ENCODE data around the gene IFT27. TPM values are rescaled to one million over a fixed set of nuclear protein-coding genes. Genes with fewer than 3 reads are reported as not detected.
"Not testable (repeated sequence)": the region's sequence is repeated elsewhere in the genome, so short reads cannot be mapped to it uniquely, and the experiment has no call there.

IFT27 gene
- total RNA-seq, 1 donor: 17.6 TPM

DNA sequence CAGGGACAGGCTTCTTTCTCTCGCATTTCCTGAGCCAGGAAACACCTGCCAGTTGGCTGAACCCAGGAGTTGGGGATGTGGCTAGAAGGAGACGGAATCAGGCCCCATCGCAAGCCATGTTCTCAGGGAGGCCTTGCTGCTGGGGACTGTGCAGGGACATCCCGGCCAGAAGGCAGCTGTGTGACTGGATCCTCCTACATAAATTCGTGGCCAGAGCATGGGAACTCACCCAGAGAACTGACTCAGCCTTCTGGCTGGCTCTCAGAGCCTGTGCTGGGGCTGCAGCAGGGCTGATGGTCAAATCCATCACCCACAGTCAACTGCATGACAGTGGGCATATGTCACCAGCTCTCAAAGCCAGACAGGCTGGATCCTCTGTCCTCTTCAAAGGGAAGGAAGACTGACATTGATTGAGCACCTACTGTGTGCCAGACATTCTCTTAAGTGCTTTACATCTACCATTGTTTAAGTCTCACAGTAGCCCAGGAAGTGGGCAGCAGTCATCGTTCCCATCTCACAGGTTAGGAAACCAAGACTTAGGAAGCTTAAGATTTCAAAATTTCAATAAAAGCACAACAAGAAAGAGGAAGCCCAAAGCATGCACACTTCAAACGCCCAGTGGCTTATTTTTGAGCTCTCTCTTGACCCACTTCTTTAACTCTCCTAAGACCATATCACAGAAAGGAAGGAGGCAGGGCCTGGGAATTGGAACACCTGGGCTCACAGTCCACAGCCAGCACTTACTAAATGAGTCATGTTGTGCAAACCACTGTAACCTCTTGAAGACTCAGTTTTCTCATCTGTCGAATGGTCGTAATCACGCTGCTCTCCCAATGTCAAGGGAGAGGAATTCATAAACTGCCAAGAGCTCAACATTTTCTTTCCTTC, 41.5 kb downstream of the IFT27 start:
- TF ChIP-seq, protein P1, sequence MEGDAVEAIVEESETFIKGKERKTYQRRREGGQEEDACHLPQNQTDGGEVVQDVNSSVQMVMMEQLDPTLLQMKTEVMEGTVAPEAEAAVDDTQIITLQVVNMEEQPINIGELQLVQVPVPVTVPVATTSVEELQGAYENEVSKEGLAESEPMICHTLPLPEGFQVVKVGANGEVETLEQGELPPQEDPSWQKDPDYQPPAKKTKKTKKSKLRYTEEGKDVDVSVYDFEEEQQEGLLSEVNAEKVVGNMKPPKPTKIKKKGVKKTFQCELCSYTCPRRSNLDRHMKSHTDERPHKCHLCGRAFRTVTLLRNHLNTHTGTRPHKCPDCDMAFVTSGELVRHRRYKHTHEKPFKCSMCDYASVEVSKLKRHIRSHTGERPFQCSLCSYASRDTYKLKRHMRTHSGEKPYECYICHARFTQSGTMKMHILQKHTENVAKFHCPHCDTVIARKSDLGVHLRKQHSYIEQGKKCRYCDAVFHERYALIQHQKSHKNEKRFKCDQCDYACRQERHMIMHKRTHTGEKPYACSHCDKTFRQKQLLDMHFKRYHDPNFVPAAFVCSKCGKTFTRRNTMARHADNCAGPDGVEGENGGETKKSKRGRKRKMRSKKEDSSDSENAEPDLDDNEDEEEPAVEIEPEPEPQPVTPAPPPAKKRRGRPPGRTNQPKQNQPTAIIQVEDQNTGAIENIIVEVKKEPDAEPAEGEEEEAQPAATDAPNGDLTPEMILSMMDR (IDR thresholded peaks at IDR 0.05; ENCODE audit: insufficient read depth, low read length): no peak
- no peak overlapping the region for H3K4me3 ChIP-seq (ENCODE audit: low read depth, low read length)
- DNase-seq (ENCODE audit: low read depth): peak; percentile 54

DNA sequence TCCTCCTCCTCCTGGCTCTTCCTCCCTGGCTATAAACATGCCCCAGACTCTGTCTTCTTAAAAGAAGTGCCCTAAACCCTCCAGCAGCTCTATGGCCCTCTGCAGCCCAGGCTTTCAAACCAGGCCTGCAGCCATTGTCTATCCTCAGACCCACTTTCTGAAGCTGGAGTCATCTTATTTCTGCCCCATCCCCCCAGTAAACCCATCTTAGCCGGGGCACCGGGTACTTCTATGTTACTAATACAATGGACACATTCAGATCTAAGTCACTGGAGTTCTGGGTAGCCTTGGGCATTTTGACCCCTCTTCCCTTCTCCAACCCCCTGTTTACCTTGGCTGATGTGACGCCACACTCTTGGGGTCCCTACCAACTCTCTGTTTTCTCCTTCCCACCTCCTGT, 42.6 kb downstream of the IFT27 start:
- TF ChIP-seq, protein P1 (IDR thresholded peaks at IDR 0.05; ENCODE audit: insufficient read depth, low read length): no peak
- no peak for DNase-seq (ENCODE audit: low read depth)
- no peak overlapping the region for H3K4me3 ChIP-seq (ENCODE audit: low read depth, low read length)

DNA sequence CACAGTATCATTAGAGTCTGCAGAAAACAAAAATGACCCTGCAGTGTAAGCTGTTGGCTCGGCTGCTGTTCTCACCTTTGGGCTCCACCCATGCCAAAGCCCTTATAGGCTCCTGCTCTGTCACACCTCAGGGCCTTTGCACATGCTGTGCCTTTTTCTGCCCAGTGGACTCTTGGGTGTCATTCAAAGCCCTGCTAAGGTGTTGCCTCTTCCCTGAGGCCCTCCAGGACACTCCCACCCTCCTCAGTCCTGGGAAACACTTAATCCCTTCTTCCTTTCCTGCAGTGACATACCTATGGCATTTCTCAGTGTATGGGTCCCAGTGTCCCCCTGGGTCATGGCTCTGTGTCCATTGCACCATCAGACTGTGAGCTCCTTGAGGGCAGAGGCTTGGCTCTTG, 43.3 kb downstream of the IFT27 start:
- TF ChIP-seq, protein P1 (IDR thresholded peaks at IDR 0.05; ENCODE audit: insufficient read depth, low read length): no peak
- DNase-seq (ENCODE audit: low read depth): no peak
- no peak overlapping the region for H3K4me3 ChIP-seq (ENCODE audit: low read depth, low read length)

DNA sequence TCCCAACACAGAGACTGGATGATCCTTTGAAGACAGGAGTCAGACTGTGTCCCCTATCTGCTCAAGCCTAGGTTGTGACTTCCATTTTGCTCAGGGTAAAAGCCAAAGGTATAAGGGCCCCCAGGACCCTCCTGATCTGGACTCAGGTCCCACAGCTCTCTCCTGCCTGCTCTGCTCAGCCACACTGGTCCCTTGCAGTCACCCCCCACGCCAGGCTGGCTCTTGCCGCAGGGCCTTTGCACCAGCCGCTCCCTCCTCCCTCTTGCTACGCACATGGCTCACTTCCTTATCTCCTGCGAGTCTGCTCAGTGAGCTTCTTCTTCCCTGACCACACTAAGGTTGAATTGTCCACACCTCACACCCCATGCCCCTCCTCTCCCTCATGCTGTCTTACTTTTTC, 44.0 kb downstream of the IFT27 start:
- no peak for DNase-seq (ENCODE audit: low read depth)

DNA sequence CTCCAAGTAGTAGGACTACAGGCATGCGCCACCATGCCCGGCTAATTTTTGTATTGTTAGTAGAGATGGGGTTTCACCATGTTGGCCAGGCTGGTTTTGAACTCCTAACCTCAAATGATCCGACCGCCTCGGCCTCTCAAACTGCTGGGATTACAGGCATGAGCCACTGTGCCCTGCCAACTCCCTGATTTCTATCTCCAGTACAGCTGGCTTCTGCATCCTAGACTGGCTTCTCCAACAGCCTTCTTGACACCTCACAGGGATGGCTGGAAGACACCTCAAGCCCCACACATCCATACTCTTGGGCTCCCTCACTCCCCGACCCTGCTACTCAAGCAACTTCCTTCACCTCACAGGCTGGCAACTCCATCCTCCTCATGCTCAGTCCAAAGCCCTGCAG, 44.6 kb downstream of the IFT27 start:
- H3K4me3 ChIP-seq (ENCODE audit: low read depth, low read length); DNase-seq (ENCODE audit: low read depth): not testable (repeated sequence)

More for the DNA sequence above, 44.0 kb downstream of the IFT27 start:
- H3K4me3 ChIP-seq (ENCODE audit: low read depth, low read length): no peak overlapping the region
- TF ChIP-seq, protein P1 (IDR thresholded peaks at IDR 0.05; ENCODE audit: insufficient read depth, low read length): no peak

DNA sequence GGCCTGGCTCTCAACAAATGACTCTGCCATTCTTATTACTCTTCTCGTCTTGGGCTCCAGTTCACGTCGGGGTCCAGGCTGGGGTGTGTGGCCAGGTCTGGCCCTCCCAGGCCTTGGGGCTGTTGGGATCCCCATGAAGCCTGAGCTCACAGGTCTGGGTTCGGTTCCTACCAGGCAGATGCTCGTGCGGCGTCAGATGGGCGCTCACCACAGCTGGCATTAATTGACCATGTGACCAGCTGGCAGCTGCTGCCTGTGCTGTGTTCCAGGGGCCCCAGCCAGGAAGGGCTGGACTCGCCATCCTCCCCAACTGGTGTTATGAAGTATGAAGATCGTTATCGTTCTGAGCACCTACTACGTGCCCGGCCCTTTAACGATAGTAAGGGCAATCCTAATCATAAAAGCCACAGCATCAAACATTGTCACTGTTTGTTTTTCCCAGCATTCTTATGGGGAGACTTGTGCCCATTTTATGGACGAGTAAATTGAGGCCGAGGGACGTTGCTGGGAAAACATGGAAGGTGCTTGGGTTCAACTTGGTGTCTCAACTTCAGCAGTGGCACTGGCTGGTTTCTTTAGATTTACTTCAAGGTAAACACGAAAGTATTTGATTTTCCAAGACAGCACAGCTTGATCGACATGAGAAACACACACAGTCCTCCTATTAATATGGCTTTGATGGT, 45.6 kb downstream of the IFT27 start:
- no peak overlapping the region for H3K4me3 ChIP-seq (ENCODE audit: low read depth, low read length)
- DNase-seq (ENCODE audit: low read depth): no peak
- TF ChIP-seq, protein P1 (IDR thresholded peaks at IDR 0.05; ENCODE audit: insufficient read depth, low read length): no peak

DNA sequence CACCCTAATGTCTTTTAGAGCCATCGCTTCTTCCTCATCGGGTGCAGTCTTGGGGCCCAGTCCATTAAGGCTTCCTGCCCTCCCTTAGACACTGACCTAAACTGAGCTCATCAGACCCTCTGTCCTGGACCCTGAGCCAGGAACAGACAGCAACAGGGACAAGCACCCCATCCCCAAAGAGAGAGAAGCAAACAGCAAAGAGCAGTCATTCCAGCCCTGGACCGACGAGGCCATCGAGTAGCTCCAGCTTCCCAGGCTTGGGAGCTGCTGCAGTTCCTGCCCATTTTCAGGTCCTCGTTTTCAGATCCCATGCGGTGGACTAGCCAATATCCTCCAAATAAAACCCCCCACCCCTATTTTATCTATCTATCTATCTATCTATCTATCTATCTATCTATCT, 46.6 kb downstream of the IFT27 start:
- no peak overlapping the region for H3K4me3 ChIP-seq (ENCODE audit: low read depth, low read length)
- TF ChIP-seq, protein P1 (IDR thresholded peaks at IDR 0.05; ENCODE audit: insufficient read depth, low read length): no peak
- no peak for DNase-seq (ENCODE audit: low read depth)
